Measurements from ENCODE around the gene SLC22A23. TPM values are rescaled to one million over a fixed set of nuclear protein-coding genes. Genes with fewer than 3 reads are reported as not detected.

SLC22A23 gene, protein sequence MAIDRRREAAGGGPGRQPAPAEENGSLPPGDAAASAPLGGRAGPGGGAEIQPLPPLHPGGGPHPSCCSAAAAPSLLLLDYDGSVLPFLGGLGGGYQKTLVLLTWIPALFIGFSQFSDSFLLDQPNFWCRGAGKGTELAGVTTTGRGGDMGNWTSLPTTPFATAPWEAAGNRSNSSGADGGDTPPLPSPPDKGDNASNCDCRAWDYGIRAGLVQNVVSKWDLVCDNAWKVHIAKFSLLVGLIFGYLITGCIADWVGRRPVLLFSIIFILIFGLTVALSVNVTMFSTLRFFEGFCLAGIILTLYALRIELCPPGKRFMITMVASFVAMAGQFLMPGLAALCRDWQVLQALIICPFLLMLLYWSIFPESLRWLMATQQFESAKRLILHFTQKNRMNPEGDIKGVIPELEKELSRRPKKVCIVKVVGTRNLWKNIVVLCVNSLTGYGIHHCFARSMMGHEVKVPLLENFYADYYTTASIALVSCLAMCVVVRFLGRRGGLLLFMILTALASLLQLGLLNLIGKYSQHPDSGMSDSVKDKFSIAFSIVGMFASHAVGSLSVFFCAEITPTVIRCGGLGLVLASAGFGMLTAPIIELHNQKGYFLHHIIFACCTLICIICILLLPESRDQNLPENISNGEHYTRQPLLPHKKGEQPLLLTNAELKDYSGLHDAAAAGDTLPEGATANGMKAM
- total RNA-seq = 4.2 and 18.1 TPM in 2 replicates

GRCh38 chr6:3456898-3457709 lies at the start of gene SLC22A23:
SLC22A23 (minus strand) TSS chr6:3457050; CDS start chr6:3456559, 491 bp downstream.

GRCh38 chr6:3258720-3259490 lies 197.9 kb downstream of the SLC22A23 start, which contains the start of gene PSMG4:
PSMG4 (plus strand) TSS chr6:3258947; CDS start chr6:3259023, 76 bp downstream.

GRCh38 chr6:3227363-3228045 lies 229.3 kb downstream of the SLC22A23 start, which contains the start of gene TUBB2B:
TUBB2B (minus strand) TSS chr6:3227653; CDS start chr6:3227543, 110 bp downstream.

Other genes starting within 250 kb of the SLC22A23 start
- 3.9 and 5.1 TPM in 2 replicates for gene TUBB2B, start 229.4 kb downstream of the SLC22A23 start, total RNA-seq
- 21.7 and 28.2 TPM in 2 replicates for gene PSMG4, start 198.1 kb downstream of the SLC22A23 start, total RNA-seq

Data from smooth muscle cell of the pulmonary artery (primary cell).